ENCODE results near the gene SYAP1.
"Not testable (repeated sequence)": the region's sequence is repeated elsewhere in the genome, so short reads cannot be mapped to it uniquely, and the experiment has no call there.

Gene SYAP1

GRCh38 chrX:16784440-16784839 lies 65.0 kb downstream of the SYAP1 start:
- not testable (repeated sequence) for DNase-seq

- DNase-seq, result no peak
Measured at GRCh38 chrX:16785247-16786138, 66.1 kb downstream of the SYAP1 start.

GRCh38 chrX:16786139-16786790 lies 66.9 kb downstream of the SYAP1 start, which contains the start of gene TXLNG:
Gene TXLNG (plus strand): TSS chrX:16786466. CDS start chrX:16786488, 22 bp downstream.
- peak; percentile 100 for DNase-seq

GRCh38 chrX:16786791-16787735 lies 67.7 kb downstream of the SYAP1 start:
- peak; percentile 16 for DNase-seq

GRCh38 chrX:16788477-16788876 lies 69.1 kb downstream of the SYAP1 start:
- no peak for DNase-seq

GRCh38 chrX:16796298-16796697 lies 76.9 kb downstream of the SYAP1 start:
- no peak for DNase-seq

GRCh38 chrX:16797358-16797757 lies 77.9 kb downstream of the SYAP1 start:
- no peak for DNase-seq

- no peak for DNase-seq
Measured at GRCh38 chrX:16797841-16798240, 78.4 kb downstream of the SYAP1 start.

GRCh38 chrX:16804923-16805464 lies 85.6 kb downstream of the SYAP1 start:
- DNase-seq, result no peak

- DNase-seq, result no peak
Measured at GRCh38 chrX:16807548-16807947, 88.1 kb downstream of the SYAP1 start.

- DNase-seq, result no peak
Measured at GRCh38 chrX:16807976-16808542, 88.6 kb downstream of the SYAP1 start.

- DNase-seq, result no peak
Measured at GRCh38 chrX:16814597-16814996, 95.2 kb downstream of the SYAP1 start.

Measured in GOT3 (cell line).